COR-L47 (cell line): Measurements from ENCODE around the gene PARN.
"Not testable (repeated sequence)": the region's sequence is repeated elsewhere in the genome, so short reads cannot be mapped to it uniquely, and the experiment has no call there.

Source experiments
- DNase-seq: peaks from one replicate; lab custom pipeline; 2025; lab: John Stamatoyannopoulos, UW

PARN gene

GRCh38 chr16:14400978-14401710 is 228.9 kb downstream of the PARN start:
- DNase-seq: not testable (repeated sequence)

DNA sequence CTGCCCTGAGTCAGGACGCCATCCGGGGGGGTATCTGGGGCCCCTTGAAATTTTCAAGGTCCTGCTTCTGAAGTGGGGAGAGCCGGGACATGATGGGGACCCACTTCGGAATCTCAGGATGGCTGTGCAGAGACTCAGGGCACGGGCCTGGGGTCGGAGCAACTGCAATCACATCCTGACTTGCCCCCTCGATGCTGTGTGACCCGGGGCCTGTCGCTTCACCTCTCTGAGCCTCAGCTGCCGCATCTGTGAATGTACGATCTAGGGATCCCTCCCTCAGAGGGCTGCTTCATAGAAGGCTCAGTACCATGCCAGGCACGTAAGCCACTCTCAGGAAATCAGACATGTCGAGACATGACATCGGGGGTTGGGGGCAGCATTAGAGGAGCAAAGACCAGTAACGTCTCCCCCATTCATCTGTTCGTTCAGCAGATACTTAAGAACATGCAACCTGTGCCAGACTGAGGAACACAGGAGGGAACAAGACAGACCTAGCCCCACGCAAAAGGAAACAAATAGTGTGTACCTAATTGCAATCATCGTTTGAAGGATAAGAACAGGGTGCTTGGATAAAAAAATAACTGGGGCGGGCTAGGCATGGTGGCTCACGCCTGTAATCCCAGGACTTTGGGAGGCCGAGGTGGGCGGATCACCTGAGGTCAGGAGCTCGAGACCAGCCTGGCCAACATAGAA is 229.6 kb downstream of the PARN start:
- DNase-seq: no peak

- DNase-seq: no peak
Measured at GRCh38 chr16:14399378-14400284, 230.4 kb downstream of the PARN start.

GRCh38 chr16:14398014-14398717 is 231.9 kb downstream of the PARN start:
- DNase-seq: no peak

- DNase-seq: not testable (repeated sequence)
Measured at GRCh38 chr16:14395710-14396304, 234.3 kb downstream of the PARN start.

GRCh38 chr16:14394834-14395233 is 235.2 kb downstream of the PARN start:
- DNase-seq: no peak

DNA sequence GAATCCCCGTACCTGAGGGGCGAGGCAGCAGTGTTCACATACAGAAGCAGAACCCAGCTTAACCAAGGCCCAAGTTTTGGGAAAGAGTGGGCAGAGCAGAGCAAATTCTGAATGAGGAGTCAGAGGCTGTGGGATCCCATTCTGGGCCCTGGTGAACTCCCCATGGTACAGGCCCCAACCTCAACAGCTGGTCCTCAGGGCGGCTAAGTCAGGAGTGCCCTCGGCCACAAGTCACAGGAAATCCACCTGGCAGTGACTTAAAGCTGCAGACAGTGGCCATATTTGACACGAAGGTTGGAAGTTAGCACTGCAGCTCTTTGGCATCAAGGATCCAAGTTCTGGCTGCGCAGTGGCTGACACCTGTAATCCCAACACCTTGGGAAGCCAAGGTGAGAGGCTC is 237.1 kb downstream of the PARN start:
- DNase-seq: no peak

GRCh38 chr16:14389359-14389758 is 240.7 kb downstream of the PARN start:
- DNase-seq: no peak

GRCh38 chr16:14388243-14388642 is 241.8 kb downstream of the PARN start:
- DNase-seq: no peak

DNA sequence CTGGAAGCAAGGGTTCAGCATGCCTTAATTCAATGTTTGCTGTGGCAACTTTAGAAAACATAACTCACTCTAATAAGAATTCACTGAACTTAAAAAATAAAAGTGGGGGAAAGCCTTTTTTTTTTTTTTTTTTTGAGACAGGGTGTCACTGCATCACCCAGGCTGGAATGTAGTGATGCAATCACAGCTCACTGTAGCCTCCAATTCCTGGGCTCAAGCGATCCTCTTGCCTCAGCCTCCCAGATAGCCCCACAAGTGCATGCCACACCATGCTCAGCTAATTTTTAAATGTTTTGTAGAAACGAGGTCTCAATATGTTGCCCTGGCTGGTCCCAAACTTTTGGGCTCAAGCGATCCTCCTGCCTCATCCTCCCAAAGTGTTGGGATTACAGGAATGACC is 243.9 kb downstream of the PARN start:
- no peak for DNase-seq
